HG02938 (cell line): ENCODE data around the gene WFDC5.
"Not testable (repeated sequence)": the region's sequence is repeated elsewhere in the genome, so short reads cannot be mapped to it uniquely, and the experiment has no call there.

Experiments used
- ATAC-seq: cut with Tn5 transposase; IDR thresholded peaks from one replicate; pipeline ENCODE4 v1.9.1; 2021; ENCODE audit warnings: mild to moderate bottlenecking, moderate library complexity; ENCODE audit not compliant: unreplicated experiment

The WFDC5 gene, protein sequence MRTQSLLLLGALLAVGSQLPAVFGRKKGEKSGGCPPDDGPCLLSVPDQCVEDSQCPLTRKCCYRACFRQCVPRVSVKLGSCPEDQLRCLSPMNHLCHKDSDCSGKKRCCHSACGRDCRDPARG

GRCh38 chr20:45114465-45115385 lies at the start of gene WFDC5:
Gene WFDC5 (minus strand): TSS chr20:45115174. CDS start chr20:45115083, 91 bp downstream.
- no peak for ATAC-seq

DNA sequence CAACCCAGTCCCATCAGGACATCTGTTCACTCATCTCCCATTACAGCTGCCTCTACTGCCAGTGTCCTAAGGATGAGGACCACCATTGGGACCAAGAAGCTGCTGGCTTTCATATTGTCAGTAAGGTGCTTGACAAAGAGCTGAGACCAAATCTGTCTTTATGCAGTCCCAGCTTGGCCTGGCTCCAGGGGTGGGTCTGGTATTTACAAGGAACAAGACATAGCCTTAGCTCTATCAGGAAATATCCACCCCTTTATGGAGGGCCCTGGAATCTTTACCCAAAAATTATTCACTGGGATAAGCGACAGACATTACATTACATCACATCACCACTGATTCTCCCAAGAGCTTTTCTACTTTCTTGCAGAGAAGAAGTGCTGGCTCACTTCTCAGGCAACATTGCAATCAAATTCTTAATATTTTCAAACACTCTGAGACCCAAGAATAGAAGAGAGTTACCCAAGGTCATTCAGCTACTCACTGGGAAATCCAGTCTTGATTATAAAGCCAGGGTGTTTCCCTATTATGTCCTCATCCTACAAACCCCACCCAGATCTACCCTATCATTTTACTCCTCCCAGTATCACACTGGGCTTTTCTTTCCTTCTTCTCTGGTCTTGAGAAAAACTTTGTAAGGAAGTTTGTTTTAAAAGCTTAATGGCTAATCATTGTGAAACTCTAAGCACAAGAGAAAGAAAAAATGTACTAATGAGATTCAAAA lies 48.3 kb upstream of the WFDC5 start:
- ATAC-seq, result no peak

DNA sequence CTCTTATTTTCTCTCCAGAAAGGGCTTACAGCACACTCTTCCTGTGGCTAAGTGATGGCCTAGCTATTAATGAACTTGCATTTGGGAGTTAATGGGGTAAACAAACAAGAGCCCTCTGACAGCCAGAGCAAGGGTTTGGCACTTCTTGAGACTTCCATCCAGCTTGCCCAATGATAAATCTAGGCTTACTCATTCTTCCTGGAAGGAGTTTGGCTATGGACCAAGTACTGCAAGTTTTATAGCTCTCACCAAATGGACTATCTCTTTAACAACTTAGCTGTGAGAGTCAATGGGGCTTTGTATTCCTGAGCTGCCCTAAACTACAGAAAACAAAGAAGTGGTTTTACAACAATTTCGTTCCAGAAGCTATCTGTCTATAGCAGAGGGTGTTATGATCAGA lies 43.0 kb upstream of the WFDC5 start:
- ATAC-seq, result no peak

DNA sequence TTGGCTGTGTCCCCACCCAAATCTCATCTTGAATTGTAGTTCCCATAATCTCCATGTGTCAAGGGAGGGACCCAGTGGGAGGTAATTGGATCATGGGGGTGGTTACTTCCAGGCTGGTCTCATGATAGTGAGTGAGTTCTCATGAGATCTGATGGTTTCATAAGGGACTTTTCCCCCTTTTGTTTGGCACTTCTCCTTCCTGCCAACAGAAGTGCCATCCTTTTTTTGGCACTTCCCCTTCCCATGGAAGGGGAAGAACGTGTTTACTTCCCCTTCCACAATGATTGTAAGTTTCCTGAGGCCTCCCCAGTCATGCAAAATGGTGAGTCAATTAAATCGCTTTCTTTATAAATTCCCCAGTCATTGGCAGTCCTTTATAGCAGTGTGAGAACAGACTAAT lies 41.7 kb upstream of the WFDC5 start:
- no peak for ATAC-seq

DNA sequence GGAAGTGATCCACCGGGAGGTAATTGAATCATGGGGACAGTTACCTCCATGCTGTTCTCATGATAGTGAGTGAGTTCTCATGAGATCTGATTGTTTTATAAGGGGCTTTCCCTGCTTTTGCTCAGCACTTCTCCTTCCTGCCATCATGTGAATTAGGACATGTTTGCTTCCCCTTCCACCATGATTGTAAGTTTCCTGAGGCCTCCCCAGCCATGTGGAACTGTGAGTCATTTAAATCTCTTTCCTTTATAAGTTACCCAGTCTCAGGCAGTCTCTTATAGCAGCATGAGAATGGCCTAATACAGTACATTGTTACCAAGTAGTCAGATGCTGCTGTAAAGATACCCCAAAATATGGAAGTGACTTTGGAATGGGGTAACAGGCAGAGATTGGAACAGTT lies 39.8 kb upstream of the WFDC5 start:
- ATAC-seq, result not testable (repeated sequence)

DNA sequence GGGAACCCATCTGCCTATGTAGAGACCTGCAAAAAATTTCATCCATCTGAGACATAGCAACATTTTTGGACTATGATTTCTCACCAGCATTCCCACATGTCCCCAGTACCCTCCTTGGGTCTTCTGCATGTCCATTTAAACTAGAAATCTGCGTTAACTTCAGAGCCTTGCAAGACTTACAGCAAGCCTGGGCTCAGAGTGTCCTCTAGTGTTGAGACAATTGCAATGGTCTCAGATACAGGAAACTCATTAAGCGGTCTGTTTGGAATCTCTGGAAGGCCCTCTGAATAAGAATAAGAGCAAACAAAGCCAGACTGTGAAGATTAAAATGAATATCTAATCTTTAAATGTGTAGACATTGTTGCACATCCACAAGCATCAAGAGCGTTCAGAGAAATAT lies 39.2 kb upstream of the WFDC5 start:
- ATAC-seq, result no peak

DNA sequence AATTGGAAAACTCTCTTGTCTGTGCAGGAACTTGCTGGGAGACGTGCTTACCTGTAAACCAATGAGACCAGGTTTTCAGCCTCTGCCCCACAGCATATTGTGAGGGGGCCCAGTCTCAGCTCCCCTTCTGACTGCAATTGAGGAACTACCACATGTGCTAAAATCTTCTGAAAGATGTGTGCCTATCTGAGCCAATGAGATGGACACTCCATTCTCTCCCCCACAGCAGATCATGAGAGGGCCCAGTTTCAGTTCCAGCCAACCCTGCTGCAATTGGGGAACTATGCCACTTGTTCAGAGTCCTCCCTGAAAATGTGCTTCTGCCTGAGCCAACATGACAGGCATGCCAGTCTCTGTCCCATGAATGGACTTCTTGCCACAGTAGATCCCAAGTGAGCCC lies 38.8 kb upstream of the WFDC5 start:
- ATAC-seq, result no peak

GRCh38 chr20:45153147-45153546 lies 38.2 kb upstream of the WFDC5 start:
- ATAC-seq, result no peak

DNA sequence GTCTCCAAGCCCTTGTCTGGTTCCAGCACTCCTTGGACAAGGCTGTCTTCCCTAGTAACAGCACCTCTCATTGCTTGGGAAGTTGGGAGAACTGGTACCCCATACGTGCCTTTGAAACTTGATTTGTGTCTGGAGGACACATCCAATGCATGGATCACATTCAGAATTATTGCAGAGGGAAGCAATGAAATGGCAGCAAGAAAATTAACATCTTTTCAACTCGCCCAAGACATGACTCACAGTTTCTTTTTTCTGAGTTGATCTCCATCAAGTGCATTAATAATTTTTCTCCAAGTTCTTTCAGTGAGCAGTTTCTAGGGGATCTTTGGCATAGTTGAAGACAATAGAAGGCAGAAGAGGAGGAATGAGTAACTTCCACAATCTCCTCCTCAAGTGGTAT lies 37.4 kb upstream of the WFDC5 start:
- ATAC-seq, result no peak

- no peak for ATAC-seq
These were observed 34.1 kb upstream of the WFDC5 start for GRCh38 chr20:45149062-45149461.

DNA sequence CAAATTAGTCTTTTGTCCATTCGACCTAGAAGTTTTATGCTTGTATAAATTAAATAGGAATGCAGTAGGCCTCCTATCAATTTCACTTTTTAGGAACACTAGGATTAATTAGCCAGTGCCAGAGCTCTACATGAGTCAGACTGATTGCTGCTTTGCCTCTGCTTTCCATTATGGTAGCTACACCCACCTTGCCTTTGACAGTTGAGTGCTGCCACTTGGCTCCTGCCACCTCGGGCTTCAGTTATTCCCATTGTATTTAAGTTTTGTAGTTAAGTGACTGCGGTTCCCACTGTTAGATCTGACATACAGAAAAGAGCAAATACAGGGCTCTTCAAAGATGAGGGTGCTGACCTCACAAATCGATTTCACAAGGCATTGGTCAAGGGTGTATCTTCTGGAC lies 25.9 kb upstream of the WFDC5 start:
- no peak for ATAC-seq

DNA sequence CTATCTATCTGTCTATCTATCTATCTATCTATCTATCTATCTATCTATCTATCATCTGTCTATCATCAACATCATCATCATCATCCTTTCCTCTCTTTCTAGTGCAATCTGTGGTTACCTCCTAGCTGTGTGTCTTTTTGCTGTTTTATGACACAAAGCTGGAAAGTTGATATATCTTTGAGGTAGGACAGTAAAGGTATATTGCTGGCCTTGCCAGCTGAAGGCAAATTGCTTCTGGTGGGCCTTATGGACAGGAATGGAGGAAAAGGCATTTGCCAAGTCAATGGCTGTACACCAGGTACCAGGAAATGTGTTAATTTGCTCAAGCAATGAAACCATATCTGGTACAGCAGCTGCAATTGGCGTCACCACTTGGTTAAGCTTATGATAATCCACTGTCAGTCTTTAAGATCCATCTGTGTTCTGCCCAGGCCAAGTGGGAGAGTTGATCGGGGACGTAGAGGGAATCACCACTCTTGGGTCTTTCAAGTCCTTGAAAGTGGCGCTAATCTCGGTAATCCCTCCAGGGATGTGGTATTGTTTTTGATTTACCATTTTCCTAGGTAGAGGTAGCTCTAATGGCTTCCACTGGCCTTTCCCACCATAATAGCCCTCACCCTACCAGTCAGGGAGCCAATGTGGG lies 24.9 kb upstream of the WFDC5 start:
- not testable (repeated sequence) for ATAC-seq

- no peak for ATAC-seq
These were observed 23.8 kb upstream of the WFDC5 start for GRCh38 chr20:45138561-45139300.

GRCh38 chr20:45136911-45137310 lies 21.9 kb upstream of the WFDC5 start:
- ATAC-seq, result no peak

GRCh38 chr20:45128099-45128498 lies 13.1 kb upstream of the WFDC5 start:
- no peak for ATAC-seq

- ATAC-seq, result no peak
These were observed 9.4 kb upstream of the WFDC5 start, which contains the start of gene WFDC12 for GRCh38 chr20:45124365-45124764. Gene WFDC12 (minus strand): TSS chr20:45124465. CDS start chr20:45124447, 18 bp downstream.

GRCh38 chr20:45121388-45121787 lies 6.4 kb upstream of the WFDC5 start:
- no peak for ATAC-seq

GRCh38 chr20:45119556-45120266 lies 4.7 kb upstream of the WFDC5 start:
- no peak for ATAC-seq

DNA sequence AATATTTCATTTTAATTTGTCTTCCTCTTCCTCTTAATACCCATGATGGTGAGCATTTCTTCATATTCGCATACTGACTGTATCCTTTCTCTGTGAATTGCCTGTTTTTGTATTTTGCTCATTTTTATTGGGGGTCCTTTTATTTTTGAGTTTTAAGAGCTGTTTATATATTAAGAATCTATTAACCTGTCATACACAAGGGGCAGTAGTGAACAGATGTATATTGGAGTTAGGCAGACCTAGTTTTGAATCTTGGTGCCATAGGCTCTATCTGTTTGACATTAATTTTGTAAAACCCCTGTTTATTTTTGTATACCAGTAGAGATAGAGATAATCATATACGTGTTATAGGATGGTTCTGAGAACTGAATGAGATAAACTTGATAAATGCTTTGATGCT lies 3.1 kb upstream of the WFDC5 start:
- no peak for ATAC-seq

- ATAC-seq, result no peak
These were observed 2.6 kb upstream of the WFDC5 start for GRCh38 chr20:45117581-45117980.
